OCI-LY3 (cell line): ENCODE measurements around the gene FOCAD.
A peak's percentile ranks its signal among the peaks of the same experiment; 100 is the strongest.

Experiments used
- H2AFZ ChIP-seq: fragments of 200-600, 300-600 bp; shearing (Covaris generic); 2 replicates; pipeline ENCODE4 v1.6.0; 2014; ENCODE audit warnings: antibody characterized with exemption, low read depth, low read length
- H3K27ac ChIP-seq: fragments of 200-600, 300-600 bp; sonication (generic); 2 replicates; pipeline ENCODE4 v1.5.1; 2014; ENCODE audit warnings: mild to moderate bottlenecking, low read length, moderate library complexity, mixed read lengths
- H3K27me3 ChIP-seq: fragments of 200-600, 300-600 bp; sonication (generic); 2 replicates; pipeline ENCODE4 v1.6.1; 2014; ENCODE audit warnings: low read depth, low read length, mixed read lengths
- H3K36me3 ChIP-seq: fragments of 200-600, 300-600 bp; sonication (generic); replicated peaks from 2 replicates; pipeline ENCODE3; 2014; ENCODE audit warnings: low read depth, low read length, mixed read lengths
- H3K4me1 ChIP-seq: fragments of 300-600, 200-600 bp; sonication (generic); 2 replicates; pipeline ENCODE4 v1.6.1; 2014; ENCODE audit warnings: low read length, mixed read lengths
- H3K4me2 ChIP-seq: fragments of 200-600, 300-600 bp; sonication (generic); 2 replicates; pipeline ENCODE4 v1.6.1; 2014; ENCODE audit warnings: low read length, mixed read lengths
- H3K4me3 ChIP-seq: fragments of 300-600, 200-600 bp; sonication (generic); 2 replicates; pipeline ENCODE4 v1.5.1; 2014; ENCODE audit warnings: antibody characterized with exemption, mild to moderate bottlenecking, low read length, moderate library complexity
- H3K79me2 ChIP-seq: fragments of 300-600, 200-600 bp; shearing (Covaris generic); 2 replicates; pipeline ENCODE4 v1.6.1; 2014; ENCODE audit warnings: mild to moderate bottlenecking, low read length, mixed read lengths
- H3K9ac ChIP-seq: fragments of 300-600, 200-600 bp; shearing (Covaris generic); 2 replicates; pipeline ENCODE4 v1.6.0; 2014; ENCODE audit warnings: mild to moderate bottlenecking, low read length, moderate library complexity
- H3K9me3 ChIP-seq: fragments of 200-600, 300-600 bp; shearing (Covaris generic); 2 replicates; pipeline ENCODE4 v1.6.1; 2014; ENCODE audit warnings: low read length, mixed read lengths; ENCODE audit not compliant: insufficient read depth
- H4K20me1 ChIP-seq: fragments of 200-600, 300-600 bp; sonication (generic); 2 replicates; pipeline ENCODE4 v1.6.1; 2016; ENCODE audit warnings: low read length, mixed read lengths; ENCODE audit not compliant: insufficient read depth
- EZH2phosphoT487 ChIP-seq: fragments of 200-600 bp; shearing (Covaris generic); IDR thresholded peaks from 2 replicates; pipeline ENCODE4 v1.6.1; 2018; ENCODE audit warnings: antibody characterized with exemption, mixed run types, low read depth
- TF ChIP-seq, protein P1 (sequence below): fragments of 200-600, 300-600 bp; sonication (generic); IDR thresholded peaks from 2 replicates; pipeline ENCODE4 v1.5.1; 2014; ENCODE audit warnings: antibody characterized with exemption, low read length, low read depth

FOCAD gene

DNA sequence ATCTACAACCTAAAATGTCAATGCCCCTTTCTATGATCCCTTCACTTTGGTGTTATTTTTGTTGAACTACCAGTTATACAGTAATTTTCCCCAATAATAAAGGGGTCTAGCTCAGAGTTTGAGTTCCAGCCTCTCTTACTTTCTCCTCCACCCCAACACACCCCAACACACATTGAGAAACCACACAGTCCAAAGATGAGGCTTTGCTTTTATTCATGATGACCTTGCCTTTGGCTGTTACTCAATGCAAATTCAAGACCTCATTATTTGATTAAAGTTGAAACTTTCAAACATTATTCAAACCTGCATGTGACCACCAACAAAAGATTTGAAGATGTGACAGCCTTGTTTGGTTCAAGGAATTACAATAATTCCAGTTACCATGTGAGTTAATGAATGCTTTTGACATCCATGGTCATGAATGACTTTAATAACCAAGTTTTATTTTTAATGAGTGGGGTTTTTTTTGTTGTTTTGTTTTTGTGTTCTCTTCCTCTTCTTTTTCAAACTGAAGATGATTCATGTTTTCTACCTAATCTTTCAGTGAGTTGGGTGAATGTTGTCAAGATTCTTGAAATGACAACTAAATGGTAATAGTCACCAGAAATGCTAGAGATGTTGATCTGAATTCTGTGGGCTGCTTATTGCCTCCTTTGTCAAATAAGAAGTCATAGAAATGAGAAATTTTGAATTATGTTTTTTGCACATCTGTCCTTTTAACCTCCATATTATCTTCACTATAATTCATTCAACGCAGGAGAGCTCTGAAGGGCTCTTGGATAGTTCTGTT is 241.4 kb downstream of the FOCAD start:
- H4K20me1 ChIP-seq = no peaks in the 10 kb centered on the region
- H3K27ac ChIP-seq = no peak overlapping the region
- no peaks in the 10 kb centered on the region for H3K9me3 ChIP-seq
- H2AFZ ChIP-seq = no peak overlapping the region
- H3K36me3 ChIP-seq = no peaks in the 10 kb centered on the region
- no peak overlapping the region for H3K9ac ChIP-seq
- no peaks in the 10 kb centered on the region for H3K4me1 ChIP-seq
- H3K4me3 ChIP-seq = no peak overlapping the region
- H3K79me2 ChIP-seq = no peaks in the 10 kb centered on the region
- H3K4me2 ChIP-seq = no peak overlapping the region
- no peaks in the 10 kb centered on the region for H3K27me3 ChIP-seq
- TF ChIP-seq EZH2phosphoT487 = no peak
- TF ChIP-seq, protein P1, sequence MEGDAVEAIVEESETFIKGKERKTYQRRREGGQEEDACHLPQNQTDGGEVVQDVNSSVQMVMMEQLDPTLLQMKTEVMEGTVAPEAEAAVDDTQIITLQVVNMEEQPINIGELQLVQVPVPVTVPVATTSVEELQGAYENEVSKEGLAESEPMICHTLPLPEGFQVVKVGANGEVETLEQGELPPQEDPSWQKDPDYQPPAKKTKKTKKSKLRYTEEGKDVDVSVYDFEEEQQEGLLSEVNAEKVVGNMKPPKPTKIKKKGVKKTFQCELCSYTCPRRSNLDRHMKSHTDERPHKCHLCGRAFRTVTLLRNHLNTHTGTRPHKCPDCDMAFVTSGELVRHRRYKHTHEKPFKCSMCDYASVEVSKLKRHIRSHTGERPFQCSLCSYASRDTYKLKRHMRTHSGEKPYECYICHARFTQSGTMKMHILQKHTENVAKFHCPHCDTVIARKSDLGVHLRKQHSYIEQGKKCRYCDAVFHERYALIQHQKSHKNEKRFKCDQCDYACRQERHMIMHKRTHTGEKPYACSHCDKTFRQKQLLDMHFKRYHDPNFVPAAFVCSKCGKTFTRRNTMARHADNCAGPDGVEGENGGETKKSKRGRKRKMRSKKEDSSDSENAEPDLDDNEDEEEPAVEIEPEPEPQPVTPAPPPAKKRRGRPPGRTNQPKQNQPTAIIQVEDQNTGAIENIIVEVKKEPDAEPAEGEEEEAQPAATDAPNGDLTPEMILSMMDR = no peak

DNA sequence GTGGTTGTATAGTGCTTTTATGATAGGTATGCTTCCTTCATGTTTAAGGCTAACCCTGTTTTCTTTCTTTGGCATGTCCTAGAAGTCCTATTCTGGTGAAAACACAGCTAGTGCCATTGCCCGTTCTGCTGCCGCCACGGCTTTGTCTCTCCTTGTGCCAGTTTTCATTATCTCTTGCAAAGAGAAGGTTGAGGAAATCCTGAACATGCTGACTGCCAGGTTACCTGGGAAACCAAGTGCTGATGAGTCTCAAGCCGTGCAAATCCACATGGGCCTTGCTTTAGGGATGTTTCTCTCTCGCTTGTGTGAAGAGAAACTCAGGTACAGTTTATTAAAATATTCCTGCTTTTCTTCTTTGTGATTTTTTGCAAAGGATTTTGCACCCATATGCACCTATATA is 245.2 kb downstream of the FOCAD start:
- Histone ChIP-seq H3K4me2 (no peak overlapping the region), H3K4me3 (no peak overlapping the region), H3K9ac (no peak overlapping the region), H4K20me1 (no peaks in the 10 kb centered on the region), H2AFZ (no peak overlapping the region), H3K27me3 (no peaks in the 10 kb centered on the region), H3K9me3 (no peaks in the 10 kb centered on the region), H3K4me1 (no peaks in the 10 kb centered on the region), H3K79me2 (no peaks in the 10 kb centered on the region), H3K27ac (no peak overlapping the region), H3K36me3 (no peaks in the 10 kb centered on the region)
- TF ChIP-seq EZH2phosphoT487 = no peak
- TF ChIP-seq, protein P1 = no peak

DNA sequence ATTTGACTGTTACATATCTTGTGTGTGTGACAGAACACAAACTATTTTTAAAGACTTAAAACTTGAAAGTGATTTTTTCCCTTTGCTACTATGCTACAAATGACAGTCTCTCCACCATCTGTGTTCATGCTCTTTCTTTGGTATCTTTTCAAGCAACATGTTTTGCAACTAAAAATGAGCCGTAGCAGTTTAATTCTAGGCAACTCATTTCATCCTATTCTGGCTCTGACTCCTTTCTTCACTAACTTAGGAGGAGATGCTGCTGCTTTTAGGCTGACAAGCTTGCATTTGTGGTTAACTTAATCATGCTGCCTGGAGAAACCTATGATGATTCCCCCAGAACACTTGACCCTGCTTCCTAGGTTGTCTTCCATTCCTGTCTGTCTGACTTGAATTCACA is 246.8 kb downstream of the FOCAD start:
- Histone ChIP-seq H3K9ac (no peak overlapping the region), H3K9me3 (no peaks in the 10 kb centered on the region), H3K4me1 (no peaks in the 10 kb centered on the region), H3K79me2 (no peaks in the 10 kb centered on the region), H3K36me3 (no peaks in the 10 kb centered on the region), H3K4me2 (no peak overlapping the region), H3K27me3 (no peaks in the 10 kb centered on the region), H3K27ac (no peak overlapping the region), H4K20me1 (no peaks in the 10 kb centered on the region), H2AFZ (no peak overlapping the region), H3K4me3 (no peak overlapping the region)
- TF ChIP-seq, protein P1 = no peak
- no peak for TF ChIP-seq EZH2phosphoT487

DNA sequence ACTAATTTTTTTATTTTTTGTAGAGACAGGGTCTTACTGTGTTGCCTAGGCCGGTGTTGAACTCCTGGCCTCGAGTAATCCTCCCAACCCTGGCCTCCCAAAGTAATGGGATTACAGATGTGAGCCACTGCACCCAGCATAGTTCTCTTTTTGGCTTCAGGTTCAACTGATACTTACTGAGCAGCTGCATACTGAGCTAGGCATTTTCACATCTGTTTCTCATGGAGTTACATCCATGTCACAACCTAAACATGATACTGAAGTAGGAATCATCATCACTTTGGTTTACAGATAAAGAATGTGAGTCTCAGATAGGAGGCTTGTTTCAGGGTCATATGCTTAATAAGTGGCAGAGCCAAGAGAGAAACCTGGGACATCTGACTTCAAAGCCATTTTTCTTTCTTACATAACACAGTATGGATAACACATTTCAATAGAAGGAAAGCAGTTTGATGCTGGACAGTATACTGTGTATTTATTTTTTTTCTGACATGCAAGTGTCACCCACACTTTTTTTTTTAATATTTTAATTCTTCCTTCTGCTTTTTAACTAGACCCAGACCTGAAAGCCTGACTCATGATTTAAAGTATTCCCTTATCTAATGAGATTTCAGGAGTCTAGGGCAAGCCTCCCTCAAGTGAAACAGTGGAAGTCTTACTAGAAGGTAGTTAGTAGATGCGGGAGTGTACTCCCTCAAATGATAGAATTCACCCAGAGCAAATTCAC is 256.6 kb downstream of the FOCAD start:
- Histone ChIP-seq H3K4me1 (no peaks in the 10 kb centered on the region), H4K20me1 (no peaks in the 10 kb centered on the region), H3K9me3 (no peaks in the 10 kb centered on the region), H3K9ac (no peak overlapping the region), H3K4me3 (no peak overlapping the region), H3K27me3 (no peaks in the 10 kb centered on the region), H3K36me3 (no peaks in the 10 kb centered on the region), H3K27ac (no peak overlapping the region), H3K79me2 (no peaks in the 10 kb centered on the region), H3K4me2 (peak overlapping the region; percentile 26; the same call in 1 of the 2 replicates), H2AFZ (no peak overlapping the region)
- TF ChIP-seq EZH2phosphoT487 = no peak
- TF ChIP-seq, protein P1 = no peak
